SHP77 (cell line): Measurements from ENCODE around the gene COPRS.

Experiments
- DNase-seq, 2 experiments: peaks; one replicate each; lab custom pipeline; 2025; lab: John Stamatoyannopoulos, UW

Gene COPRS, protein sequence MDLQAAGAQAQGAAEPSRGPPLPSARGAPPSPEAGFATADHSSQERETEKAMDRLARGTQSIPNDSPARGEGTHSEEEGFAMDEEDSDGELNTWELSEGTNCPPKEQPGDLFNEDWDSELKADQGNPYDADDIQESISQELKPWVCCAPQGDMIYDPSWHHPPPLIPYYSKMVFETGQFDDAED

DNA sequence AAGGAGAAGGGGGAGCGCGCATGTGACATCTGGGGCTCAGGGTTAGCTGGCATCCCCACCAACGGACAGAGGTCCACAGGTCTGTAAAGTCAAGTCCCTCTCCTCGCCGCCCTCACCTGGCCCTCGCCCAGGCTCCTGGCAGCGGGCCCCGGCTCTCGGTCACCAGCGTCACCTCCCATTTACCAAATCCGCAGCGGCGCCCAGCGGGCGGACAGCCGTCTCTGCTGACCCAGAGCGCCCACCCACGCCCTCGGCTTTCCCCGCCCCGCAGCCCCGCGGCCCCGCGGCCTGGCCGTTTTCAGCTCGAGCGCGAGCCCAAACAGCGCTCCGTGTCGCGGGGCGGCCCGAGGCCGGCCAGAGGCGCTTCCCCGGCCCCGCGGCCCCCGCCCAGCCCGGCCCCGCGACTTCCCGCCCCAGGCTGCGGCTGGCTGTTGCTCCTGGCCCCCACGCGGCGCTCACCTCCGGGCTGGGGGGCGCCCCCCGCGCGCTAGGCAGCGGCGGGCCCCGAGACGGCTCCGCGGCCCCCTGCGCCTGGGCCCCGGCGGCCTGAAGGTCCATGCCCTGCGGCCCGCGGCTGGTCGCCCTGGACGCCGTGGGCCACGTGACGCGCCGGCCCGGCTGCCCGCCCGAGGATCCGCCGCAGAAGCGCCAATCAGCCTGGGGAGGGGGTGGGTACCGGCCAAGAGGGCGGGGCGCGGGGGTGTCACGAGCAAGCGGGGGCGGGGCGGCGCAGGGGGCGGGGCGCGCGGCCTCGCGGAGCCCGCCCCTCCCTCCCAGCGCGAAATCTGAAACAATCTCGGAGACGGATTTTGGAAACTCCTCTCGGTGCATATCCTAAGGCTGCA, at the start of gene COPRS:
TSS of gene COPRS (minus strand) at position 603 of the 845 bp plus-strand sequence. CDS start at position 558, 45 bp downstream.
- DNase-seq, result peak; percentile 37 to 79

DNA sequence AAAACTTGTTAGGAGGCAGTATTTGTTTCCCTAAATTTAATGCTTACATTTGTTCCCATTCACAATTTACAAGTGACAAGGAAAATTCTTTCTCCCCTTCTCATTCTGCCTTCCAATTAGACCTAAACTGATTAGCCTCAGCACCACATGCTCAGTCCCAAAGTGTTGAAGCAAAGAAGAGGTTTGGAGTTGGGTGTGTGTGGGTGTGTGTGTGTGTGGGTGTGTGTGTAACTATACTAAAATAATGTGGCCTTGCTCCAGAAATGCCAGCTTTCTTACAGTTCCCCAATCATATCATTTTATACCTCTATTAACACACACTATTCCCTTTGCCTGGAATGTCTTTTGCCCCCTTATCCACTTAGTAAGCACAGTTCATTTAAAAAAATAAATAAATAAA, 49.3 kb upstream of the COPRS start:
- no peak for DNase-seq

GRCh38 chr17:31907342-31907962, 48.4 kb upstream of the COPRS start:
- peak in 1 of 2 experiments; percentile 1 for DNase-seq

DNA sequence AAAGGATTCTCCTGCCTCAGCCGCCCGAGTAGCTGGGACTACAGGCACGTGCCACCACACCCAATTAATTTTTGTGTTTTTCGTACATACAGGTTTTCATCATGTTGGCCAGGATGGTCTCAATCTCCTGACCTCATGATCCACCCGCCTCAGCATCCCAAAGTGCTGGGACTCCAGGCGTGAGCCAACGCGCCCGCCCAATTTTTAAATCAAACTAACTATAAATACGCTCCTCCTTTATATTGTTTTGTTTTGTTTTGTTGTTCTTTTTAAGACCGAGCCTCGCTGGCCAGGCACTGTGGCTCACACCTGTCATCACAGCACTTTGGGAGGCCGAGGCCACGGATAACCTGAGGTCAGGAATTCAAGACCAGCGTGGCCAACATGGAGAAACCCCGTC, 44.4 kb upstream of the COPRS start:
- no peak for DNase-seq

- no peak for DNase-seq
Measured at GRCh38 chr17:31902693-31903092, 43.6 kb upstream of the COPRS start.

DNA sequence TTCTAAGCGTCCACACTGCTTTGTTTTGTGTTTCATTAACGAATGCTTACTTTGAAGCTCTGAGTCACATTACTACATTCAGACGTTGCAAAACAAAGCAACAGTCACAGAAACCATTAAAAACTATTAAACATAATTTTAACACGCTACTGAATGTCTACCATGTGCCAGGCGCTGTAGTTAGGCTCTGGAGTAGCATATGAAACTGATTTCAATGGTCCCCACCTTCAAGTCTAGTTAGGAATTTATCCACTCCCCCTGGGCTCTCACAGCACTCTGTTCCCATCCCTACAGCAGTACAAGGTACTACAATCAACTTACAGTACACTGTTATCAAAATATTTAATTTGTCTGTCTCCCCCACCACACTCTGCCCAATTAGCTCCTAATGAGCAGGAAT, 41.8 kb upstream of the COPRS start:
- peak in 1 of 2 experiments; percentile 5 for DNase-seq

- DNase-seq, result no peak
Measured at GRCh38 chr17:31888124-31888523, 29.1 kb upstream of the COPRS start.

- DNase-seq, result no peak
Measured at GRCh38 chr17:31882571-31882970, 23.5 kb upstream of the COPRS start.

DNA sequence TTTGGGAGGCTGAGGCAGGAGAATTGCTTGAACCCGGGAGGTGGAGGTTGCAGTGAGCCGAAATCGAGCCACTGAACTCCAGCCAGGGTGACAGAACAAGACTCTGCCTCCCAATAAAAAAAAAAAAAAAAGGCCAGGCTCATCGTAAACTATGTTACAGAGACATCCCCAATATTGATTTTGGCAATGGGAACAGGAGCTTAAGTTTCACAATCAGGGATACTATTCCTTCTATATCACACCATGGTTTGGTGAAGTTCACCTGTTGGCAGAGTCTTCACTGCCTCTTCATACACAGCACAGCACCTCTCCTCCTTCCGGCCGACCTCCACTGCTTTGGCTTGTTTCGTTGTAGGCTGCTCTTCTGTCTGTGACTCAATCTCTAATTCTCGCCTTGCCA, 21.3 kb upstream of the COPRS start:
- DNase-seq, result no peak

DNA sequence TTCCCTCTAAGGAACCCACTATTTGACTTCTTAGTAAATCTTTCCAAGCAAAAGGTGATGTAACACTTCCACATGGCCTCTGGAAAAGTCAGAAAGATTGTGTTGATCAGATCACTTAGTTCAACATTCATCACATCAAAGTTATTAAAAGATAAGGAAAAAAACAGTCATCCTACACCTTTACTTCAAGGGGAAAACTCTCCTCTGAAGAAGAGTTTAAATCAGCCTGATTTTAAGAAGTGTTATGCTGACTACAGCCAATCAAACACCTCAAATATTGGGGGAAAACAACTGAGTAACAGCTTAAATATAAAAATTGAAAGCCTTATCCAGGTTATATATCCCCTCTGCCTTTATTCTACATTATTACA, 19.6 kb upstream of the COPRS start:
- DNase-seq, result no peak

DNA sequence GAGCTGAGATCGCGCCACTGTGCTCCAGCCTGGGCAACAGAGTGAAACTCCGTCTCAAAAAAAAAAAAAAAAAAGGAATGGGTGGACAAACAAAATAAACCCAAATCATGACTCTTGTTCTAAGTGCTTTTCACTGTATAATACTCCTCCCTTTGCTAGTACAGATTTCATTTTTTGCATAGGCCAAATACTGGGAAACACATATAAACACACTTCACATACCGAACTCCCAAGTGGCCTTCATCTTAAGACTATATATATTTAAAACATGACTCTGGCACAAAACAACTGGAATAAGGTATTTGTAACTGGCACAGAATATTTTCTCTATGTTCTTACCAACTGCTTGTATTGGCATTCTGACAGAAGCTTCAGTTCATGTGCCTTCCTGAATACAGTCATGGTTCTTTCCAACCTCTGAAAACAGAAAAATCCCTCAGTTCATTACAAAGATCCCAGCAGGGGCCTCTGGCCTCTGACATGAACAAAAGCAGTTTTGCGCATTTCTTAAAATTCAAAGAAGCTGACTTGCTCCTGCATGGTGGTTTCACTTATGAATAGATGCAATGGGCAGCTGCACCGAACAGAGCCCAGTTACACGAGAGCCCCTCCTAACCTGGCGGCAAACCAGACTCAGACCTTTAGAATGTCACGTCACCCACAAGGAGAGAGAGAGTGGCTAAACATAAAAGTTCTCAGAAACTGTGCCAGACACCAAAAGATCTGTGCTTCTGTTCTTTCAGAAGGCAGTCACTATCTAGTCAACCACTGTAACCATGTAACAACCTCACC, 19.1 kb upstream of the COPRS start:
- no peak for DNase-seq

- DNase-seq, result no peak
Measured at GRCh38 chr17:31877341-31877740, 18.3 kb upstream of the COPRS start.

DNA sequence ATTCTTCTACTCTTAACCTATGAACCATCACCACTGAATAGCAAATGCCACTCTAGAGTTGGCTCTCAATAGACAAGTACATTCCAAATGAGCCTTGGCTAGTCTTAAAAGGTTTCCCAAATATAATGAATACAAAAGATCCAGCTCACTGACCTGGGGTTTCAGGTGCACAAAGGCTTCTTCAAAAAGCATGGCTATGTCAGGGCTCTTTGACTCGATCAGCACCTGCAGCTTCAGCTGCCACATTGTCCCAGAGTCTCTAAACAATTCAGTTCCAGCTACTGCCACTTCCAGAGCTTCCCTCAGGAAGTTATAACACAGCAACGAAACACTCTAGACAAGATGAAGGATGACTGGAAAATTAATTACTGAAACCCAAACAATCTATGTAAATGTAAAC, 16.0 kb upstream of the COPRS start:
- DNase-seq, result no peak

- no peak for DNase-seq
Measured at GRCh38 chr17:31869797-31870568, 10.9 kb upstream of the COPRS start.

DNA sequence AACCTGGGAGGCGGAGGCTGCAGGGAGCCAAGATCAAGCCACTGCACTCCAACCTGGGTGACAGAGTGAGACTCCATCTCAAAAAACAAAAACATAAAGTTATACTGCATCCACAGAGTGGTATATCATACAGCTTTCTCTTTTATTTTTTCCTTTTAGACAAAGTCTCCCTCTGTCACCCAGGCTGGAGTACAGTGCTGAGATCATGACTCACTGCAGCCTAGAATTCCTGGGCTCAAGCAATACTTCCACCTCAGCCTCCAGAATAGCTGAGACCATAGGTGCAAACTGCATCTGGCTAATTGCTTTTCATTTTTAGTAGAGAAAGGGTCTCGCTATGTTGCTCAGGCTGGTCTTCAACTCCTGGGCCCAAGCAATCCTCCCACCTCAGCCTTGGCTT, 10.0 kb upstream of the COPRS start:
- no peak for DNase-seq

- no peak for DNase-seq
Measured at GRCh38 chr17:31859487-31860008, 504 bp upstream of the COPRS start.

DNA sequence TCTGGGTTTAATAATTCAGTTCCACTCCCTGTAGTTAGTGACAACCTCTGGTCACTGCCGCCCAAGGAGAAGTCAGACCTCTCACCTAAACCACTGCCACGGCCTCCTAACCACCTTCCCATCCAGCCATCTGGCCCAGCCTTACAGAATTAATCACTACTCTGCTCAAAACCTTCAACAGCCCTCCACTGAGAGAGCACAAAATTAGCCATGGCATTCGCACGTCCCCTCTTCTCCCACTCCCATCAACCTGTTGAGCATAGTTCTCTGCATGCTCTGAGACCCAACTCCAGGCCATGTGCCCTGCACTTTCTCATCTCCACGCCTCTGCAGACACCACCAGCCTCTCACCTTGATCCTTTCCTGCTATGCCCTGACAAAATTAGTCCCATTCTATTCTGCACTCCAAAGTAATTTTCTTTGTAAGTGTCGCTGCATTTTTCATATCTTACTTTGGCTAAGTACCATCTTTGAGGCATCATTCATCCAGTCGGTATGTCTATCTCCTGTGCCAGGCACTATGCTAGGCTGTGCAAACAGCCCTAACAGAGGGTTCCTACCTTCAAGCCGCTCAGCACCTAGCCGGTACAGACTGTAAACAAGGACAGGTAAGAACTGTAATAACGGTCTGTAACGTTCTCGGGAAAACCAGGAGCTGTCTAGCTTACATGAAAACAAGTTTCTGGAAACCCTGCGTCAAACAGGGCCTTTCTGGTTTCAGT, 963 bp downstream of the COPRS start:
- DNase-seq, result no peak

- DNase-seq, result no peak
Measured at GRCh38 chr17:31856750-31857149, 2.3 kb downstream of the COPRS start.

DNA sequence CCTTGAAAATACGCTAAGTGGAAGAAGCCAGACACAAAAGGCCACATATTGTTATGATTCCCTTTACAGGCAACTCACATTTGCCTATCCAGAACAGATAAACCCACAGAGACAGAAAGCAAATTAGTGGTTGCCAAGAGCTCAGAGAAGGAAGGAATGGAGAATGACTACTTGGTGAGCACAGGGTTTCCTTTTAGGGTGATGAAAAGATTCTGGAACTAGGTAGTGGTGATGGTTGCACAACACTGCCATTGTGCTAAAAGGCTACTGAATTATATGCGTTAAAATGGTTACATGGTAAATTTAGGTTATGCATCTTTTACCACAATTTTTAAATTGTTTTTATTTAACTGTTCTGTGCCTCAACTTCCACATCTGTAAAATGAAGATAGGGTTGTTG, 4.4 kb downstream of the COPRS start:
- DNase-seq, result no peak

DNA sequence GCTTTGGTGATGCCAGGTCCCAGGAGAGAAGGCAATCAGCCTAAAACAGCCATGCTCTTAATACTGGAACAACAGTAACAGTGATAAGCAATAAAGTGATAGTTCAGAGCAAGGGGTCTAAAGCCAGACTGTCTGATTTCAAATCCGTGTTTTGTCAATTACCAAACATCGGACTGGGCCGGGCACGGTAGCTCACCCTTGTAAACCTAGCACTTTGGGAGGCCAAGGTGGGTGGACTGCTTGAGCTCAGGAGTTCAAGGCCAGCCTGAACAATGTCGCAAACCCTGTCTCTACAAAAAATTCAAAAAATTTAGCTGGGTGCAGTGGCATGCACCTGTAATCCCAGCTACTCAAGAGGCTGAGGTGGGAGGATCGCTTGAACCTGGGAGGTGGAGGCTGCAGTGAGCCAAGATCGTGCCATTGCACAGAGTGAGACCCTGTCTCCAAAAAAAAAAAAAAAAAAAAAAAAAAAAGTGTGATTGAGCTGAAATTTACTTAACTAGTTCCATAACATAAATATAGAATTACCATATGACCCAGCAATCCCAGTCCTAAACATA, 5.1 kb downstream of the COPRS start:
- no peak for DNase-seq
